Hepatocyte (in vitro differentiated cells): Measurements from ENCODE around the gene SH3TC2.

Experiments
- CTCF ChIP-seq: fragments of 200-600 bp; sonication (generic); IDR thresholded peaks from 2 replicates; pipeline ENCODE4 v1.5.1; 2016; ENCODE audit warnings: antibody characterized with exemption, mild to moderate bottlenecking; ENCODE audit not compliant: poor library complexity
- EZH2 ChIP-seq: fragments of 200-600 bp; sonication (generic); IDR thresholded peaks from 2 replicates; pipeline ENCODE4 v1.6.1; 2016; ENCODE audit warnings: antibody characterized with exemption, mild to moderate bottlenecking, borderline replicate concordance
- EZH2phosphoT487 ChIP-seq: fragments of 200-600 bp; sonication (generic); IDR thresholded peaks from one replicate; pipeline ENCODE4 v1.6.1; 2018; ENCODE audit warnings: antibody characterized with exemption, mild to moderate bottlenecking, low read depth, moderate library complexity; ENCODE audit not compliant: unreplicated experiment, severe bottlenecking

GRCh38 chr5:149072376-149072775 is 9.5 kb upstream of the SH3TC2 start:
- TF ChIP-seq CTCF (no peak), EZH2 (no peak), EZH2phosphoT487 (no peak)
